ENCODE results near the gene HES5.
"Not testable (repeated sequence)": the region's sequence is repeated elsewhere in the genome, so short reads cannot be mapped to it uniquely, and the experiment has no call there.

HES5 gene

DNA sequence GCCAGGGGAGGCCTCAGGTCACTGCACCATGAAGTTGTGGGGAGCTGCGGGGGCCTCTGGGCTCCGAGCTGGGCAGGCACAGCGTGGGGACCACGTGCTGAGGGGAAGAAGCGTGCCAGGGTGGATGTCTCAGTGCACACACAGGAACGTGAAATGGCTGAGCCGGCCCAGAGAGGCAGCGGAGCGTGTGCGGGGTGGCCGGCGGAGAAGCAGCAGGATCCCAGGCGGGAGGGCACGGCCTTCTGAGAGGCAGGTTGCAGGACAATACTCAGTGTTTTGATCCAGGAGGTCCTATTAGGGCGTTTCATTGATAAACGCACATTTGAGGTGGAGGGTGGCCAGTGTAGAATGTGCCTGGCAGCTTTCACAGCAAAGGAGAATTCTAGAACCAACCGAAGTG, 39.0 kb upstream of the HES5 start:
- no peaks in the 10 kb centered on the region for H3K4me1 ChIP-seq (ENCODE audit: low read depth, poor library complexity, severe bottlenecking)
- no peaks in the 10 kb centered on the region for H3K79me2 ChIP-seq (ENCODE audit: insufficient read depth, low read depth)
- no peak overlapping the region for H2AFZ ChIP-seq (ENCODE audit: low read depth)
- no peak overlapping the region for H3K4me3 ChIP-seq (IDR thresholded peaks at IDR 0.05; ENCODE audit: insufficient read depth, low read depth, low read length)
- peaks cover 78% of the 10 kb centered on the region for H3K27me3 ChIP-seq (ENCODE audit: insufficient read depth, low read depth)
- H3K4me2 ChIP-seq, result no peak overlapping the region
- no peaks in the 10 kb centered on the region for H3K36me3 ChIP-seq (ENCODE audit: insufficient read depth)
- no peak overlapping the region for H3K27ac ChIP-seq
- TF ChIP-seq, protein P1, sequence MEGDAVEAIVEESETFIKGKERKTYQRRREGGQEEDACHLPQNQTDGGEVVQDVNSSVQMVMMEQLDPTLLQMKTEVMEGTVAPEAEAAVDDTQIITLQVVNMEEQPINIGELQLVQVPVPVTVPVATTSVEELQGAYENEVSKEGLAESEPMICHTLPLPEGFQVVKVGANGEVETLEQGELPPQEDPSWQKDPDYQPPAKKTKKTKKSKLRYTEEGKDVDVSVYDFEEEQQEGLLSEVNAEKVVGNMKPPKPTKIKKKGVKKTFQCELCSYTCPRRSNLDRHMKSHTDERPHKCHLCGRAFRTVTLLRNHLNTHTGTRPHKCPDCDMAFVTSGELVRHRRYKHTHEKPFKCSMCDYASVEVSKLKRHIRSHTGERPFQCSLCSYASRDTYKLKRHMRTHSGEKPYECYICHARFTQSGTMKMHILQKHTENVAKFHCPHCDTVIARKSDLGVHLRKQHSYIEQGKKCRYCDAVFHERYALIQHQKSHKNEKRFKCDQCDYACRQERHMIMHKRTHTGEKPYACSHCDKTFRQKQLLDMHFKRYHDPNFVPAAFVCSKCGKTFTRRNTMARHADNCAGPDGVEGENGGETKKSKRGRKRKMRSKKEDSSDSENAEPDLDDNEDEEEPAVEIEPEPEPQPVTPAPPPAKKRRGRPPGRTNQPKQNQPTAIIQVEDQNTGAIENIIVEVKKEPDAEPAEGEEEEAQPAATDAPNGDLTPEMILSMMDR (conservative IDR thresholded peaks at IDR 0.05; ENCODE audit: low read depth, low read length), result no peak
- no peak overlapping the region for H3K9ac ChIP-seq
- H4K20me1 ChIP-seq (ENCODE audit: insufficient read depth), result no peaks in the 10 kb centered on the region

DNA sequence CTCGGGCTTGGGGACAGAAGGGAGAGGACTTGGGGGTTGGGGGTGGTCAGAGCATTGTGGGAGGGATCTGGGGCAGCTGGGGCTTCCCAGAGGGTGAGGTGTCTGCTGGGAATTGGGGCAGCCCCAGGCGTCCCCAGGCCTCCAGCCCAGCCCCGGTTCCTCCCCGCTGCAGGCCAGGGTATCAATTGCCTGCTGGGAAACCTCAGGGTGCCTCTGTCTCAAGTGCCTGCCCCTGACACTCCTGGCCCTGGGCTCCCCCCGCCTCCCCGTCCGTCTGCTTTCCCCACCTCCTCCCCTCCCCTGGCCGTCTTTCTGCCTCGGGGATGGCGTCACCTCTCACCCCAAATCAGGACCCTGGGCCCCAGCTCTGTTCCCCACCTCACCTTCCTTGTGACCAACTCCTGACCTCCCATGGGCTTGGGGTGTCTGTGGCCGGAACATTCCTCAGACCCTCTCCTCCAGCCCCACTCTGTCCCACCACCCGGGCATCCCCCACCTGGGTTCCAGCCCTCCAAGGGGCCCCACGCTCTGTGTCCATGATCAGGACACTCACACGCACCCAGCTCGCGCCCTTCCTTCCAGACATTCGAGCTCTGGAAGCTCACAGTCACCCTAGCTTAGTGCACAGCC, 38.2 kb upstream of the HES5 start:
- not testable (repeated sequence) for H3K36me3 ChIP-seq (ENCODE audit: insufficient read depth); H3K79me2 ChIP-seq (ENCODE audit: insufficient read depth, low read depth); H2AFZ ChIP-seq (ENCODE audit: low read depth); H3K4me1 ChIP-seq (ENCODE audit: low read depth, poor library complexity, severe bottlenecking); H3K27ac ChIP-seq; H3K4me3 ChIP-seq (IDR thresholded peaks at IDR 0.05; ENCODE audit: insufficient read depth, low read depth, low read length); H4K20me1 ChIP-seq (ENCODE audit: insufficient read depth); H3K4me2 ChIP-seq; H3K9ac ChIP-seq
- peaks cover 71% of the 10 kb centered on the region for H3K27me3 ChIP-seq (ENCODE audit: insufficient read depth, low read depth)

DNA sequence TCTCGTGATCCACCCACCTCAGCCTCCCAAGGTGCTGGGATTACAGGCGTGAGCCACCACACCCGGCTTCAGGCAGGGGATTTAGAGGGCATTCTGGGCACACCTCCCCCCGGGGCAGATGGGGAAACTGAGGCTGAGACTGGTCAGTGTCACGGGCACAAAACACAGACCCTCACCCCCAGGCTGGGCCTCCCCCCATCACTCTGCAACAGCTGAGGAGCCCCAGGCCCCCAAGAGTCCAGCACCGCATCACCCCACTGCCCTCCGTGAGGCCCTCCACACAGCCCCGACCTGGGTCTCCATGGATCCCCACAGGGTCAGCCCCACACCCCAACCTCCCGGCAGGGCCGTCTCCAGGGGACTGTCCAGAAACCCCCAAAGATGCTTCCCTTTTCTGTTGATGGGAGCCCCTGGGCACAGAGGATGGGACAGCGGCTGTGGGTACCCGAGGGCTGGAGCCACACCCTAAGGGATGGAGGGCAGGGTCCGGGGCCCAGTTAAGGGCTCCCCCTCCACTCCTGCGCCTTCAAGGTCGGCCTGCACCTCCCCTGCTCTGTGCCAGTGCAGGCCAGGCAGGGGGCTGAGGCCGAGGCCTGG, 37.1 kb upstream of the HES5 start:
- Histone ChIP-seq H3K9ac (no peak overlapping the region), H3K4me1 (ENCODE audit: low read depth, poor library complexity, severe bottlenecking) (no peaks in the 10 kb centered on the region), H3K27ac (no peak overlapping the region), H3K4me2 (no peak overlapping the region), H3K4me3 (IDR thresholded peaks at IDR 0.05; ENCODE audit: insufficient read depth, low read depth, low read length) (no peak overlapping the region), H3K79me2 (ENCODE audit: insufficient read depth, low read depth) (no peaks in the 10 kb centered on the region), H2AFZ (ENCODE audit: low read depth) (no peak overlapping the region), H4K20me1 (ENCODE audit: insufficient read depth) (no peaks in the 10 kb centered on the region), H3K27me3 (ENCODE audit: insufficient read depth, low read depth) (peaks cover 59% of the 10 kb centered on the region), H3K36me3 (ENCODE audit: insufficient read depth) (no peaks in the 10 kb centered on the region)
- TF ChIP-seq, protein P1 (conservative IDR thresholded peaks at IDR 0.05; ENCODE audit: low read depth, low read length), result no peak

DNA sequence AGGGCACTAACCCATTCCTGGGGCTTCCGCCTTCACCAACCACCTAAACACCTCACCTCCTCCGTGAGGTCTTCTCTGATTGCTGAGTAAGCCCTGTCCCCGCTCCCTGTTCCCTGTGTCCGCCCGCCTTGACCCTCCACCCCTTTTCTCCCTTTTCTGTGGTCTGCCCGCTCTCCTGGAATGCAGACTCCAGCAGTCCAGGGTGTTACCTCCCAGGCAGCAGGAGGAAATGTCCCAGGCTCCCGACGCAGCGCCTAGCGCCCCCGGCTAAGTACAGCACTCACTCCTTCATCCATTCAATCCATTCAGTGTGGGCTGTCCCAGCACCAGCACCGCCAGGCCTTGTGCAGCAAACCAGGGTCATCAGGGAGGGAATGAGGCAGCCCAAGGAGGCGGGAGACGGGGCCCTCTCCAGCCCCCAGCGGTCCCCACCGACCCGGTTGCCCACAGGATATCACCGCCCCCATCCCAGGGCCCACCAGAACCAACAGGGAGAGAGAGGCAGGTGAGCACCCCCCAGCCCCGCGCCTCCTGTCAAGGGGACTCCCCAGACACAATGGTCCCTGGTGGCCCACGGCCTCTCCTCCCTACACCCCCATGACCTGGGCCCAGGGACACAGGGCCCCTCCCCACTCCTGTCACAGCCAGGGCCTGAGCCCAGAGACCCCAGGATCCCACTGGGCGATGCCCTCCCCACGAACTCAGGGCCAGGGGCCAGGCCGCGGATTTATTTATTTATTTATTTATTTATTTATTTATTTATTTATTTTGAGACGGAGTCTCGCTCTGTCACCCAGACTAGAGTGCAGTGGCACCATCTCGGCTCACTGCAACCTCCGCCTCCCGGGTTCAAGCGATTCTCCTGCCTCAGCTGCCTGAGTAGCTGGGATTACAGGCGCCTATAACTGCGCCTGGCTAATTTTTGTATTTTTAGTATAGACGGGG, 36.3 kb upstream of the HES5 start:
- H3K79me2 ChIP-seq (ENCODE audit: insufficient read depth, low read depth), result no peaks in the 10 kb centered on the region
- peaks cover 51% of the 10 kb centered on the region for H3K27me3 ChIP-seq (ENCODE audit: insufficient read depth, low read depth)
- no peak overlapping the region for H3K4me3 ChIP-seq (IDR thresholded peaks at IDR 0.05; ENCODE audit: insufficient read depth, low read depth, low read length)
- TF ChIP-seq, protein P1 (conservative IDR thresholded peaks at IDR 0.05; ENCODE audit: low read depth, low read length), result no peak
- H3K9ac ChIP-seq, result no peak overlapping the region
- H3K4me1 ChIP-seq (ENCODE audit: low read depth, poor library complexity, severe bottlenecking), result no peaks in the 10 kb centered on the region
- no peaks in the 10 kb centered on the region for H3K36me3 ChIP-seq (ENCODE audit: insufficient read depth)
- no peak overlapping the region for H2AFZ ChIP-seq (ENCODE audit: low read depth)
- no peak overlapping the region for H3K4me2 ChIP-seq
- H4K20me1 ChIP-seq (ENCODE audit: insufficient read depth), result no peaks in the 10 kb centered on the region
- no peak overlapping the region for H3K27ac ChIP-seq

Measured in KMS-11 (cell line).